Testis (tissue), 2 donors: Measurements from ENCODE around the gene VWF.

ENCODE experiments used
- POLR2A ChIP-seq: fragments of 450-650 bp; IDR thresholded peaks from one replicate; pipeline ENCODE4 v1.6.1; 2017; ENCODE audit warnings: antibody characterized with exemption, mild to moderate bottlenecking, moderate library complexity
- TF ChIP-seq, protein P1 (sequence below), 3 experiments: fragments of 450-650 bp in 2 of 3; fragments of 200-600 bp in 1 of 3; sonication (generic) in 1 of 3; IDR thresholded peaks; one replicate each; pipeline ENCODE4 v1.5.1; 2016 to 2019; ENCODE audit warnings: antibody characterized with exemption in 3 of 3, mild to moderate bottlenecking in 2 of 3, moderate library complexity in 1 of 3

- TF ChIP-seq, protein P1, sequence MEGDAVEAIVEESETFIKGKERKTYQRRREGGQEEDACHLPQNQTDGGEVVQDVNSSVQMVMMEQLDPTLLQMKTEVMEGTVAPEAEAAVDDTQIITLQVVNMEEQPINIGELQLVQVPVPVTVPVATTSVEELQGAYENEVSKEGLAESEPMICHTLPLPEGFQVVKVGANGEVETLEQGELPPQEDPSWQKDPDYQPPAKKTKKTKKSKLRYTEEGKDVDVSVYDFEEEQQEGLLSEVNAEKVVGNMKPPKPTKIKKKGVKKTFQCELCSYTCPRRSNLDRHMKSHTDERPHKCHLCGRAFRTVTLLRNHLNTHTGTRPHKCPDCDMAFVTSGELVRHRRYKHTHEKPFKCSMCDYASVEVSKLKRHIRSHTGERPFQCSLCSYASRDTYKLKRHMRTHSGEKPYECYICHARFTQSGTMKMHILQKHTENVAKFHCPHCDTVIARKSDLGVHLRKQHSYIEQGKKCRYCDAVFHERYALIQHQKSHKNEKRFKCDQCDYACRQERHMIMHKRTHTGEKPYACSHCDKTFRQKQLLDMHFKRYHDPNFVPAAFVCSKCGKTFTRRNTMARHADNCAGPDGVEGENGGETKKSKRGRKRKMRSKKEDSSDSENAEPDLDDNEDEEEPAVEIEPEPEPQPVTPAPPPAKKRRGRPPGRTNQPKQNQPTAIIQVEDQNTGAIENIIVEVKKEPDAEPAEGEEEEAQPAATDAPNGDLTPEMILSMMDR (IDR thresholded peaks at IDR 0.05) = no peak
- no peak for TF ChIP-seq POLR2A
Measured at GRCh38 chr12:6171409-6172015, 47.0 kb upstream of the VWF start.
